HL-60 (cell line): Measurements from ENCODE around the gene NOLC1.

Experiments used
- DNase-seq, 2 experiments: peaks; one replicate each; pipeline ENCODE4 v3.0.0-alpha.2; 2010 to 2020; ENCODE audit warnings: low read depth in 1 of 2, low spot score in 1 of 2
- H3K27ac ChIP-seq: fragments of 250-450 bp; sonication (Bioruptor Pico); replicated peaks from 2 replicates; pipeline ENCODE4 v1.5.1; 2020; ENCODE audit warnings: mild to moderate bottlenecking, moderate library complexity
- H3K27me3 ChIP-seq: fragments of 250-450 bp; sonication (Bioruptor Pico); 2 replicates; pipeline ENCODE4 v1.5.1; 2021; ENCODE audit warnings: mild to moderate bottlenecking, moderate library complexity; ENCODE audit not compliant: insufficient read depth, poor library complexity, severe bottlenecking
- H3K4me3 ChIP-seq: replicated peaks from 2 replicates; pipeline ENCODE4 v1.5.1; 2011; ENCODE audit warnings: mild to moderate bottlenecking, control low read depth, low read length; ENCODE audit not compliant: insufficient read depth
- GABPA ChIP-seq: IDR thresholded peaks from 2 replicates; pipeline ENCODE4 v1.6.1; 2012; ENCODE audit warnings: low read depth
- POLR2AphosphoS5 ChIP-seq: IDR thresholded peaks from 2 replicates; pipeline ENCODE4 v1.6.1; 2012; ENCODE audit warnings: low read depth
- SPI1 ChIP-seq: IDR thresholded peaks from 2 replicates; pipeline ENCODE4 v1.6.1; 2012; ENCODE audit warnings: low read depth, mild to moderate bottlenecking, borderline replicate concordance
- long read RNA-seq: library from polyadenylated mRNA; unstranded; transcript quantifications from one replicate; pipeline ENCODE4 v2.0.0, GENCODE V29; 2020
- TF ChIP-seq, protein P1 (sequence below): IDR thresholded peaks from one replicate; pipeline ENCODE4 v1.5.1; 2011; ENCODE audit warnings: low read length, control low read depth, inconsistent platforms; ENCODE audit not compliant: insufficient read depth
- TF ChIP-seq, protein P2 (sequence below): IDR thresholded peaks from 2 replicates; pipeline ENCODE4 v1.6.1; 2012; ENCODE audit warnings: low read depth; ENCODE audit not compliant: insufficient replicate concordance

Gene NOLC1
- long read RNA-seq, transcript NOLC1-202 (13 exons, 3,967 nt): minor isoform, 42 of 688 reads
- long read RNA-seq, transcript NOLC1-207 (13 exons, 2,441 nt): major isoform, 227 of 688 reads
- long read RNA-seq, transcript NOLC1-209 (13 exons, 3,932 nt): minor isoform, 194 of 688 reads
- long read RNA-seq, partial matches to known transcripts: 147 of 688 reads
- long read RNA-seq, other reads (novel, unspliced or antisense): 75 of 688 reads

DNA sequence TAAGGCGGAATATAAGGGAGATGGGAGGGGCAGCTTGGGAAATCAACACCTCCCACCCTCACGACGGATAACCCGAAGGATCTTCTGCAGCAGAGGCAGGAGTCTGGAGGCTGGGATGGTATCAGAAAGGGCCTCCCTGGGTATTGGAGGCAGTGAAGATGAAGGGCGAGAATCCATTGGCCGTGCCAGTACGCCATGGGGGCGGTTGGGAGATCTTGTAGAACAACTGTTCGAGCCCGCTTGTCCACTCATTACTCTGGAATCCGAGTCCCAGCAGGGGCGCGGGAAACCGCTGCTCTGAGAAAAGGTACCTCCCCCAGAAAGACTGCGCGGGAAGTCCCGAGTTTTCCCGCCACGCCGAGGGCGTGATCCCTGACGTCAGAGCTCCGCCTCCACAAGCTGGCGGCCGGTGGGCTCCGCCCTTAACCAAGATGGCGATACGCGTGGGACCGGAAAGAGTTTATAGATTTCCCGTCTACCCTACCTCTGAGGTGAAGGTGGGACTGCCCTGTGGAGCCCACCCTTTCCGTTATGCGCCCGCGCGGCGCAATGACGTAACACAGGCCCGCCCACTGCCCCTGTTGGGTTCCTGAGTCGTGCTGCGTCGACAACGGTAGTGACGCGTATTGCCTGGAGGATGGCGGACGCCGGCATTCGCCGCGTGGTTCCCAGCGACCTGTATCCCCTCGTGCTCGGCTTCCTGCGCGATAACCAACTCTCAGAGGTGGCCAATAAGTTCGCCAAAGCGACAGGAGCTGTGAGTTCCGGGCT, at the start of gene NOLC1:
NOLC1 (plus strand) TSS at position 616 of the 771 bp plus-strand sequence; CDS start at position 638, 22 bp downstream.
- Histone ChIP-seq H3K4me3 (peak within 1 kb of the TSS; percentile 83), H3K27ac (peak within 1 kb of the TSS; percentile 89), H3K27me3 (no peaks in the 10 kb centered on the region)
- peak; percentile 99 for DNase-seq
- TF ChIP-seq, protein P1, sequence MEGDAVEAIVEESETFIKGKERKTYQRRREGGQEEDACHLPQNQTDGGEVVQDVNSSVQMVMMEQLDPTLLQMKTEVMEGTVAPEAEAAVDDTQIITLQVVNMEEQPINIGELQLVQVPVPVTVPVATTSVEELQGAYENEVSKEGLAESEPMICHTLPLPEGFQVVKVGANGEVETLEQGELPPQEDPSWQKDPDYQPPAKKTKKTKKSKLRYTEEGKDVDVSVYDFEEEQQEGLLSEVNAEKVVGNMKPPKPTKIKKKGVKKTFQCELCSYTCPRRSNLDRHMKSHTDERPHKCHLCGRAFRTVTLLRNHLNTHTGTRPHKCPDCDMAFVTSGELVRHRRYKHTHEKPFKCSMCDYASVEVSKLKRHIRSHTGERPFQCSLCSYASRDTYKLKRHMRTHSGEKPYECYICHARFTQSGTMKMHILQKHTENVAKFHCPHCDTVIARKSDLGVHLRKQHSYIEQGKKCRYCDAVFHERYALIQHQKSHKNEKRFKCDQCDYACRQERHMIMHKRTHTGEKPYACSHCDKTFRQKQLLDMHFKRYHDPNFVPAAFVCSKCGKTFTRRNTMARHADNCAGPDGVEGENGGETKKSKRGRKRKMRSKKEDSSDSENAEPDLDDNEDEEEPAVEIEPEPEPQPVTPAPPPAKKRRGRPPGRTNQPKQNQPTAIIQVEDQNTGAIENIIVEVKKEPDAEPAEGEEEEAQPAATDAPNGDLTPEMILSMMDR: no peak
- TF ChIP-seq, protein P2, sequence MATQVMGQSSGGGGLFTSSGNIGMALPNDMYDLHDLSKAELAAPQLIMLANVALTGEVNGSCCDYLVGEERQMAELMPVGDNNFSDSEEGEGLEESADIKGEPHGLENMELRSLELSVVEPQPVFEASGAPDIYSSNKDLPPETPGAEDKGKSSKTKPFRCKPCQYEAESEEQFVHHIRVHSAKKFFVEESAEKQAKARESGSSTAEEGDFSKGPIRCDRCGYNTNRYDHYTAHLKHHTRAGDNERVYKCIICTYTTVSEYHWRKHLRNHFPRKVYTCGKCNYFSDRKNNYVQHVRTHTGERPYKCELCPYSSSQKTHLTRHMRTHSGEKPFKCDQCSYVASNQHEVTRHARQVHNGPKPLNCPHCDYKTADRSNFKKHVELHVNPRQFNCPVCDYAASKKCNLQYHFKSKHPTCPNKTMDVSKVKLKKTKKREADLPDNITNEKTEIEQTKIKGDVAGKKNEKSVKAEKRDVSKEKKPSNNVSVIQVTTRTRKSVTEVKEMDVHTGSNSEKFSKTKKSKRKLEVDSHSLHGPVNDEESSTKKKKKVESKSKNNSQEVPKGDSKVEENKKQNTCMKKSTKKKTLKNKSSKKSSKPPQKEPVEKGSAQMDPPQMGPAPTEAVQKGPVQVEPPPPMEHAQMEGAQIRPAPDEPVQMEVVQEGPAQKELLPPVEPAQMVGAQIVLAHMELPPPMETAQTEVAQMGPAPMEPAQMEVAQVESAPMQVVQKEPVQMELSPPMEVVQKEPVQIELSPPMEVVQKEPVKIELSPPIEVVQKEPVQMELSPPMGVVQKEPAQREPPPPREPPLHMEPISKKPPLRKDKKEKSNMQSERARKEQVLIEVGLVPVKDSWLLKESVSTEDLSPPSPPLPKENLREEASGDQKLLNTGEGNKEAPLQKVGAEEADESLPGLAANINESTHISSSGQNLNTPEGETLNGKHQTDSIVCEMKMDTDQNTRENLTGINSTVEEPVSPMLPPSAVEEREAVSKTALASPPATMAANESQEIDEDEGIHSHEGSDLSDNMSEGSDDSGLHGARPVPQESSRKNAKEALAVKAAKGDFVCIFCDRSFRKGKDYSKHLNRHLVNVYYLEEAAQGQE: peak; percentile 57
- peak; percentile 97 for TF ChIP-seq POLR2AphosphoS5
- no peak for TF ChIP-seq SPI1
- TF ChIP-seq GABPA: peak; percentile 87

DNA sequence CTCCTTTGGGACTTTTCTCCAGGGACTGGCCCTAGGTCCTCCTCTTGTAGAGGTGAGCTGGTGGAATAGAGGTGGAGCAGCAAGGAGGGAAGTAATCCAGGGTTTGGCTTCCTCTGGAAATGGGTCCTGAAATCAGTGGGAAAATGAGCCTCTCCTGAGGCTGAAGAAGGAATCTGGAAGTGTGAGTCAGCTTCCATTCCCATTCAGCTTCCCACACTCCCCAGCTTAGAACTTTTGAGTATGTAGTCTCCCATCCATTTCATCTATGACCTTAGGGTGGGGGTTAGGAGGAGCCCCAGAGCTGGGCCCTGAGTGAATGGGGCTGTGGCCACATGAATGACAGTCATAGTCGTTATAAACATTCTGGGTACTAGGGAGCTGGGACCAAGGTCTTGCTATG, 49.8 kb upstream of the NOLC1 start:
- TF ChIP-seq, protein P2: no peak
- no peak for TF ChIP-seq GABPA
- no peak for TF ChIP-seq POLR2AphosphoS5
- TF ChIP-seq SPI1: no peak
- TF ChIP-seq, protein P1: no peak
- DNase-seq: no peak
- Histone ChIP-seq H3K4me3 (no peak overlapping the region), H3K27ac (no peak overlapping the region), H3K27me3 (no peaks in the 10 kb centered on the region)

DNA sequence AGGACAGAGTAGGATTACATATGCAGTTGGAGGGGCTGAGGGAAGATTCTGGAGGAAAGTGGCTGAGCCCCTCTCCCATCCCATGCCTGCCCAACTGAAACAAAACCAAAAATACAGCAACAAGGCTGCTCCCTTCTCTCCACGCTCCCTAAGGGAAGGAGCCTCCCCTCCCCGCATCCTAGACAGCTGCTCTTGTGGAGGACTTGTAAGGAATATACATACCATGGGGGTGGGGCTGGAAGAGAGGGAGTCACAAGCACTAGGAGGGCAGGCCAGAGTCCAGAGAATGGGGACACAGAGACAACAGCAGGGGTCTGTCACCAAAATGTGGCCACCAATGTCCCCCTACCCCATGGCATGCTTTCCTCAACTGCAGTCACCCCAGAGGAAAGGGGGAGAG, 45.2 kb upstream of the NOLC1 start:
- DNase-seq: no peak
- no peak for TF ChIP-seq SPI1
- TF ChIP-seq GABPA: no peak
- TF ChIP-seq, protein P1: no peak
- no peak for TF ChIP-seq POLR2AphosphoS5
- TF ChIP-seq, protein P2: no peak
- Histone ChIP-seq H3K4me3 (no peak overlapping the region), H3K27ac (no peak overlapping the region), H3K27me3 (no peaks in the 10 kb centered on the region)
